ENCODE results near the gene SNX17. TPM values are rescaled to one million over a fixed set of nuclear protein-coding genes. Genes with fewer than 3 reads are reported as not detected.

The SNX17 gene
- total RNA-seq (91.9 and 141 TPM in 2 replicates), polyA plus RNA-seq (130 and 135 TPM in 2 replicates)

GRCh38 chr2:27370026-27370815, at the start of gene SNX17, which contains the start of gene EIF2B4:
TSS of gene SNX17 (plus strand) at chr2:27370616. CDS start at chr2:27370744, 128 bp downstream.
TSS of gene EIF2B4 (minus strand) at chr2:27370338. CDS start at chr2:27370314, 24 bp downstream.
- Histone ChIP-seq H3K36me3 (peaks cover 45% of the 10 kb centered on the region), H3K27me3 (no peaks in the 10 kb centered on the region), H3K4me1 (ENCODE audit: low read depth) (peaks cover 11% of the 10 kb centered on the region), H3K27ac (peak within 1 kb of the TSS; percentile 93), H3K9me3 (ENCODE audit: low read depth) (no peaks in the 10 kb centered on the region), H3K4me3 (peak within 1 kb of the TSS; percentile 89)
- peak; percentile 98 to 99 for DNase-seq (ENCODE audit: low read depth in 1 of 2, low spot score in 1 of 2)
- TF ChIP-seq CTCF (IDR thresholded peaks at IDR 0.05; ENCODE audit: low read depth, low read length) = peak; percentile 81

- TF ChIP-seq CTCF (IDR thresholded peaks at IDR 0.05; ENCODE audit: low read depth, low read length) = peak; percentile 69
- no peaks in the 10 kb centered on the region for H3K27me3 ChIP-seq
- H3K4me3 ChIP-seq = no peak overlapping the region
- no peak overlapping the region for H3K27ac ChIP-seq
- H3K4me1 ChIP-seq (ENCODE audit: low read depth) = peaks cover 8% of the 10 kb centered on the region
- H3K36me3 ChIP-seq = no peaks in the 10 kb centered on the region
- H3K9me3 ChIP-seq (ENCODE audit: low read depth) = no peaks in the 10 kb centered on the region
- peak in 1 of 2 donors; percentile 97 for DNase-seq (ENCODE audit: low read depth in 1 of 2, low spot score in 1 of 2)
Observed at GRCh38 chr2:27320958-27321543, 49.4 kb upstream of the SNX17 start.

GRCh38 chr2:27322301-27322765, 48.1 kb upstream of the SNX17 start:
- Histone ChIP-seq H3K27ac (peak overlapping the region; percentile 99), H3K4me1 (ENCODE audit: low read depth) (peaks cover 8% of the 10 kb centered on the region)
- no peak for TF ChIP-seq CTCF (IDR thresholded peaks at IDR 0.05; ENCODE audit: low read depth, low read length)

GRCh38 chr2:27322766-27323595, 47.4 kb upstream of the SNX17 start, which contains the start of gene MPV17:
TSS of gene MPV17 (minus strand) at chr2:27323097. CDS start at chr2:27322517, 580 bp downstream.
- peak; percentile 94 to 96 for DNase-seq (ENCODE audit: low read depth in 1 of 2, low spot score in 1 of 2)
- Histone ChIP-seq H3K27me3 (no peaks in the 10 kb centered on the region), H3K9me3 (ENCODE audit: low read depth) (no peaks in the 10 kb centered on the region), H3K27ac (peak within 1 kb of the TSS; percentile 99), H3K4me3 (peak within 1 kb of the TSS; percentile 77), H3K4me1 (ENCODE audit: low read depth) (peaks cover 8% of the 10 kb centered on the region), H3K36me3 (peaks cover 8% of the 10 kb centered on the region)
- TF ChIP-seq CTCF (IDR thresholded peaks at IDR 0.05; ENCODE audit: low read depth, low read length) = no peak

More at GRCh38 chr2:27322301-27322765, 48.1 kb upstream of the SNX17 start:
- DNase-seq (ENCODE audit: low read depth in 1 of 2, low spot score in 1 of 2) = no peak
- Histone ChIP-seq H3K36me3 (peaks cover 7% of the 10 kb centered on the region), H3K4me3 (peak overlapping the region; percentile 77), H3K9me3 (ENCODE audit: low read depth) (no peaks in the 10 kb centered on the region), H3K27me3 (no peaks in the 10 kb centered on the region)
